Measurements from ENCODE around the gene PTPRN2. TPM values are rescaled to one million over a fixed set of nuclear protein-coding genes. Genes with fewer than 3 reads are reported as not detected.

Gene PTPRN2
- total and polyA plus RNA-seq, 9 of the 15 experiments (the other 6 are each of a cell fraction or from before 2014, with no cell fraction given), result not detected

DNA sequence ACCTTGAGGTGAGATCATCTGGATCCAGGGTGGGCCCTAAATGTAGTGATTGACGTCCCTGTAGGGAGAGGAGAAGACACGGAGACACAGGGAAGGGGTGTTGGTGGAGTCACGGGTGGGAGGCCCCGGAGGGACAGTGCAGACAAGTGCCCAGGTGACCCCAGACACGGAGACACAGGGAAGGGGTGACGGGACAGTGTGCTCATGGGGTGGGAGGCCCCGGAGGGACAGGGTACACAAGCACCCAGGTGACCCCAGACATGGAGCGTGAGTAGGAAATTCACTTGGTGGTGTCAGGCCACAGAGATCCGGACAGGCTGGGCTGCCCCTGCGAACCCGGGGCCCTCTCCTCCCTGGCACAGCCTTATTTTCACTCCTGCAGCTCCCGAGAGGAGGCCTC is 176.9 kb downstream of the PTPRN2 start (continued):
- TF ChIP-seq, protein P1, sequence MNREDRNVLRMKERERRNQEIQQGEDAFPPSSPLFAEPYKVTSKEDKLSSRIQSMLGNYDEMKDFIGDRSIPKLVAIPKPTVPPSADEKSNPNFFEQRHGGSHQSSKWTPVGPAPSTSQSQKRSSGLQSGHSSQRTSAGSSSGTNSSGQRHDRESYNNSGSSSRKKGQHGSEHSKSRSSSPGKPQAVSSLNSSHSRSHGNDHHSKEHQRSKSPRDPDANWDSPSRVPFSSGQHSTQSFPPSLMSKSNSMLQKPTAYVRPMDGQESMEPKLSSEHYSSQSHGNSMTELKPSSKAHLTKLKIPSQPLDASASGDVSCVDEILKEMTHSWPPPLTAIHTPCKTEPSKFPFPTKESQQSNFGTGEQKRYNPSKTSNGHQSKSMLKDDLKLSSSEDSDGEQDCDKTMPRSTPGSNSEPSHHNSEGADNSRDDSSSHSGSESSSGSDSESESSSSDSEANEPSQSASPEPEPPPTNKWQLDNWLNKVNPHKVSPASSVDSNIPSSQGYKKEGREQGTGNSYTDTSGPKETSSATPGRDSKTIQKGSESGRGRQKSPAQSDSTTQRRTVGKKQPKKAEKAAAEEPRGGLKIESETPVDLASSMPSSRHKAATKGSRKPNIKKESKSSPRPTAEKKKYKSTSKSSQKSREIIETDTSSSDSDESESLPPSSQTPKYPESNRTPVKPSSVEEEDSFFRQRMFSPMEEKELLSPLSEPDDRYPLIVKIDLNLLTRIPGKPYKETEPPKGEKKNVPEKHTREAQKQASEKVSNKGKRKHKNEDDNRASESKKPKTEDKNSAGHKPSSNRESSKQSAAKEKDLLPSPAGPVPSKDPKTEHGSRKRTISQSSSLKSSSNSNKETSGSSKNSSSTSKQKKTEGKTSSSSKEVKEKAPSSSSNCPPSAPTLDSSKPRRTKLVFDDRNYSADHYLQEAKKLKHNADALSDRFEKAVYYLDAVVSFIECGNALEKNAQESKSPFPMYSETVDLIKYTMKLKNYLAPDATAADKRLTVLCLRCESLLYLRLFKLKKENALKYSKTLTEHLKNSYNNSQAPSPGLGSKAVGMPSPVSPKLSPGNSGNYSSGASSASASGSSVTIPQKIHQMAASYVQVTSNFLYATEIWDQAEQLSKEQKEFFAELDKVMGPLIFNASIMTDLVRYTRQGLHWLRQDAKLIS (CRISPR knock-in tag; IDR thresholded peaks at IDR 0.05), result no peak

GRCh38 chr7:158409816-158410330 is 177.8 kb downstream of the PTPRN2 start:
- H3K27me3 ChIP-seq (ENCODE audit: control insufficient read depth in 2 of 2, insufficient read depth in 2 of 2, low read length in 2 of 2), result peaks cover 19 to 69% of the 10 kb centered on the region in 2 experiments
- WGBS (ENCODE audit: insufficient coverage, low coverage, missing lambda C conversion rate), result 2% methylated on average over 13 of the region's 13 CpGs
- FAIRE-seq (no peak), ATAC-seq (no peak), DNase-seq (ENCODE audit: extremely low read depth in 1 of 4, low spot score in 3 of 4) (no peak)
- no peaks in the 10 kb centered on the region for H3K4me1 ChIP-seq (replicated peaks in 1 of 2; ENCODE audit: control insufficient read depth in 2 of 2, insufficient read depth in 2 of 2, low read length in 2 of 2)
- no peaks in the 10 kb centered on the region for H3K36me3 ChIP-seq (ENCODE audit: control insufficient read depth, insufficient read depth, low read length)
- no peaks in the 10 kb centered on the region for H3K9me3 ChIP-seq (replicated peaks; ENCODE audit: control insufficient read depth, insufficient read depth, low read depth, low read length)
- in situ Hi-C loops (cut with MboI), result no loop called here
- intact Hi-C loops (cut with micrococcal nuclease), result no loop called here
- no peaks in the 10 kb centered on the region for H3K79me2 ChIP-seq (ENCODE audit: control insufficient read depth, insufficient read depth, low read length)
- H3K9ac ChIP-seq (ENCODE audit: insufficient read depth in 1 of 2, low read depth in 2 of 2, low read length in 2 of 2), result no peak overlapping the region
- no peak overlapping the region for H2AFZ ChIP-seq (ENCODE audit: low read depth, low read length)
- H4K20me1 ChIP-seq (replicated peaks; ENCODE audit: control insufficient read depth, insufficient read depth, low read length), result peaks cover 9% of the 10 kb centered on the region; the same call in 1 of the 2 replicates
- H3K27ac ChIP-seq (ENCODE audit: extremely low read depth, low read depth, low read length), result no peak overlapping the region
- BruUV-seq (replicated peaks), result no TSS peak
- no peak overlapping the region for H3K4me3 ChIP-seq
- CTCF ChIA-PET (ENCODE audit: low intra/inter-chr PET ratio), result no interaction called here
- H3K9me1 ChIP-seq (ENCODE audit: control insufficient read depth, insufficient read depth, low read length), result no peaks in the 10 kb centered on the region
- POLR2A ChIA-PET, result interaction anchor here (1.0 kb wide), 1 partner anchor 10 kb away, joined by 3 read pairs; no protein-coding TSS in a partner anchor
- no peak overlapping the region for H3K4me2 ChIP-seq (ENCODE audit: insufficient read depth, low read length)
- no peak for TF ChIP-seq RBM14 (IDR thresholded peaks at IDR 0.05; ENCODE audit: borderline replicate concordance, insufficient read depth, low read depth, low read length)
- TF ChIP-seq NR0B1 (IDR thresholded peaks at IDR 0.05; ENCODE audit: partially characterized antibody), result no peak
- TF ChIP-seq, protein P2, sequence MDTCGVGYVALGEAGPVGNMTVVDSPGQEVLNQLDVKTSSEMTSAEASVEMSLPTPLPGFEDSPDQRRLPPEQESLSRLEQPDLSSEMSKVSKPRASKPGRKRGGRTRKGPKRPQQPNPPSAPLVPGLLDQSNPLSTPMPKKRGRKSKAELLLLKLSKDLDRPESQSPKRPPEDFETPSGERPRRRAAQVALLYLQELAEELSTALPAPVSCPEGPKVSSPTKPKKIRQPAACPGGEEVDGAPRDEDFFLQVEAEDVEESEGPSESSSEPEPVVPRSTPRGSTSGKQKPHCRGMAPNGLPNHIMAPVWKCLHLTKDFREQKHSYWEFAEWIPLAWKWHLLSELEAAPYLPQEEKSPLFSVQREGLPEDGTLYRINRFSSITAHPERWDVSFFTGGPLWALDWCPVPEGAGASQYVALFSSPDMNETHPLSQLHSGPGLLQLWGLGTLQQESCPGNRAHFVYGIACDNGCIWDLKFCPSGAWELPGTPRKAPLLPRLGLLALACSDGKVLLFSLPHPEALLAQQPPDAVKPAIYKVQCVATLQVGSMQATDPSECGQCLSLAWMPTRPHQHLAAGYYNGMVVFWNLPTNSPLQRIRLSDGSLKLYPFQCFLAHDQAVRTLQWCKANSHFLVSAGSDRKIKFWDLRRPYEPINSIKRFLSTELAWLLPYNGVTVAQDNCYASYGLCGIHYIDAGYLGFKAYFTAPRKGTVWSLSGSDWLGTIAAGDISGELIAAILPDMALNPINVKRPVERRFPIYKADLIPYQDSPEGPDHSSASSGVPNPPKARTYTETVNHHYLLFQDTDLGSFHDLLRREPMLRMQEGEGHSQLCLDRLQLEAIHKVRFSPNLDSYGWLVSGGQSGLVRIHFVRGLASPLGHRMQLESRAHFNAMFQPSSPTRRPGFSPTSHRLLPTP (IDR thresholded peaks at IDR 0.05; ENCODE audit: borderline replicate concordance, extremely low read depth, insufficient read length), result no peak
- TF ChIP-seq FOSL1 (tag; conservative IDR thresholded peaks at IDR 0.05), result no peak
- TF ChIP-seq, protein P3, sequence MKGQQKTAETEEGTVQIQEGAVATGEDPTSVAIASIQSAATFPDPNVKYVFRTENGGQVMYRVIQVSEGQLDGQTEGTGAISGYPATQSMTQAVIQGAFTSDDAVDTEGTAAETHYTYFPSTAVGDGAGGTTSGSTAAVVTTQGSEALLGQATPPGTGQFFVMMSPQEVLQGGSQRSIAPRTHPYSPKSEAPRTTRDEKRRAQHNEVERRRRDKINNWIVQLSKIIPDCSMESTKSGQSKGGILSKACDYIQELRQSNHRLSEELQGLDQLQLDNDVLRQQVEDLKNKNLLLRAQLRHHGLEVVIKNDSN (CRISPR knock-in tag; IDR thresholded peaks at IDR 0.05), result no peak
- TF ChIP-seq POLR2H (tag; IDR thresholded peaks at IDR 0.05; ENCODE audit: low read depth), result no peak
- TF ChIP-seq, protein P4, sequence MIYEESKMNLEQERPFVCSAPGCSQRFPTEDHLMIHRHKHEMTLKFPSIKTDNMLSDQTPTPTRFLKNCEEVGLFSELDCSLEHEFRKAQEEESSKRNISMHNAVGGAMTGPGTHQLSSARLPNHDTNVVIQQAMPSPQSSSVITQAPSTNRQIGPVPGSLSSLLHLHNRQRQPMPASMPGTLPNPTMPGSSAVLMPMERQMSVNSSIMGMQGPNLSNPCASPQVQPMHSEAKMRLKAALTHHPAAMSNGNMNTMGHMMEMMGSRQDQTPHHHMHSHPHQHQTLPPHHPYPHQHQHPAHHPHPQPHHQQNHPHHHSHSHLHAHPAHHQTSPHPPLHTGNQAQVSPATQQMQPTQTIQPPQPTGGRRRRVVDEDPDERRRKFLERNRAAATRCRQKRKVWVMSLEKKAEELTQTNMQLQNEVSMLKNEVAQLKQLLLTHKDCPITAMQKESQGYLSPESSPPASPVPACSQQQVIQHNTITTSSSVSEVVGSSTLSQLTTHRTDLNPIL (CRISPR knock-in tag; IDR thresholded peaks at IDR 0.05), result no peak
